GM12878 (cell line): Measurements from ENCODE around the gene SF3A1.

Experiments used
- ESRRA ChIP-seq: IDR thresholded peaks from 2 replicates; pipeline ENCODE4 v1.6.1; 2012; ENCODE audit warnings: mild to moderate bottlenecking, low read length, improper control_type of control experiment
- EZH2 ChIP-seq: IDR thresholded peaks from 2 replicates; pipeline ENCODE4 v1.6.1; 2012; ENCODE audit warnings: low read depth, mild to moderate bottlenecking, control low read depth, inconsistent platforms, low read length, borderline replicate concordance; ENCODE audit not compliant: control insufficient read depth
- POLR2A ChIP-seq: IDR thresholded peaks from 2 replicates; pipeline ENCODE4 v1.6.1; 2011; ENCODE audit warnings: low read depth, mild to moderate bottlenecking, low read length
- SRF ChIP-seq, 2 experiments: IDR thresholded peaks; 2 replicates each; pipeline ENCODE4 v1.6.1; 2011; ENCODE audit warnings: low read depth in 2 of 2, low read length in 2 of 2, mild to moderate bottlenecking in 1 of 2, moderate library complexity in 1 of 2
- TF ChIP-seq, protein P1 (sequence below): IDR thresholded peaks from 2 replicates; pipeline ENCODE4 v1.6.1; 2011; ENCODE audit warnings: mild to moderate bottlenecking, low read depth, low read length, moderate library complexity; ENCODE audit not compliant: insufficient replicate concordance
- TF ChIP-seq, protein P2 (sequence below): fragments of 450-650 bp; IDR thresholded peaks from 2 replicates; pipeline ENCODE4 v1.6.1; 2017; ENCODE audit warnings: antibody characterized with exemption, mild to moderate bottlenecking, moderate library complexity

DNA sequence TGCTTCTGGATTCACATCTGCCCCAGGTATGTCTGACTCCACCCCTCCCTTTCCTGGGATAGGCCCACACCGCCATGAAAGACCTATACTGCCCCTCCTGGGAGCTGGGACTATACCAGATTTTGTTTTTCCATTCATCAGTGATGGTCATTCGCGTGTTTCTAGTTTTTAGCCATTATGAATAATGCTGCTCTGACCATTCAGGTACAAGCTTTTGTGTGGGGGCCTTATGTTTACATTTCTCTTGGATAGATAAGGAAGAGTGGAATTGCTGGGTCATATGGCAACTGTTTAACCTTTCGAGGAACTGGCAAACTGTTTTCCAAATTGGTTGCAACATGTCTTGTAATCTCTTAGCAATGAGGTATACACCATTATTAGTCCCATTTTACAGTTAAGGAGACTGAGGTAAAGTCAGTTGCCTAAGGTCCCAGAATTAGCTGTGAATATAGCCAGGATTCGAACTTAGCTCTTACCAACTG is 28.8 kb downstream of the SF3A1 start:
- TF ChIP-seq, protein P1, sequence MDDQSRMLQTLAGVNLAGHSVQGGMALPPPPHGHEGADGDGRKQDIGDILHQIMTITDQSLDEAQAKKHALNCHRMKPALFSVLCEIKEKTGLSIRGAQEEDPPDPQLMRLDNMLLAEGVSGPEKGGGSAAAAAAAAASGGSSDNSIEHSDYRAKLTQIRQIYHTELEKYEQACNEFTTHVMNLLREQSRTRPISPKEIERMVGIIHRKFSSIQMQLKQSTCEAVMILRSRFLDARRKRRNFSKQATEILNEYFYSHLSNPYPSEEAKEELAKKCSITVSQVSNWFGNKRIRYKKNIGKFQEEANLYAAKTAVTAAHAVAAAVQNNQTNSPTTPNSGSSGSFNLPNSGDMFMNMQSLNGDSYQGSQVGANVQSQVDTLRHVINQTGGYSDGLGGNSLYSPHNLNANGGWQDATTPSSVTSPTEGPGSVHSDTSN, result no peak
- TF ChIP-seq SRF (IDR thresholded peaks at IDR 0.05; ENCODE audit: low read depth in 2 of 2, low read length in 2 of 2) (no peak), POLR2A (no peak), EZH2 (no peak), ESRRA (no peak)
- TF ChIP-seq, protein P2, sequence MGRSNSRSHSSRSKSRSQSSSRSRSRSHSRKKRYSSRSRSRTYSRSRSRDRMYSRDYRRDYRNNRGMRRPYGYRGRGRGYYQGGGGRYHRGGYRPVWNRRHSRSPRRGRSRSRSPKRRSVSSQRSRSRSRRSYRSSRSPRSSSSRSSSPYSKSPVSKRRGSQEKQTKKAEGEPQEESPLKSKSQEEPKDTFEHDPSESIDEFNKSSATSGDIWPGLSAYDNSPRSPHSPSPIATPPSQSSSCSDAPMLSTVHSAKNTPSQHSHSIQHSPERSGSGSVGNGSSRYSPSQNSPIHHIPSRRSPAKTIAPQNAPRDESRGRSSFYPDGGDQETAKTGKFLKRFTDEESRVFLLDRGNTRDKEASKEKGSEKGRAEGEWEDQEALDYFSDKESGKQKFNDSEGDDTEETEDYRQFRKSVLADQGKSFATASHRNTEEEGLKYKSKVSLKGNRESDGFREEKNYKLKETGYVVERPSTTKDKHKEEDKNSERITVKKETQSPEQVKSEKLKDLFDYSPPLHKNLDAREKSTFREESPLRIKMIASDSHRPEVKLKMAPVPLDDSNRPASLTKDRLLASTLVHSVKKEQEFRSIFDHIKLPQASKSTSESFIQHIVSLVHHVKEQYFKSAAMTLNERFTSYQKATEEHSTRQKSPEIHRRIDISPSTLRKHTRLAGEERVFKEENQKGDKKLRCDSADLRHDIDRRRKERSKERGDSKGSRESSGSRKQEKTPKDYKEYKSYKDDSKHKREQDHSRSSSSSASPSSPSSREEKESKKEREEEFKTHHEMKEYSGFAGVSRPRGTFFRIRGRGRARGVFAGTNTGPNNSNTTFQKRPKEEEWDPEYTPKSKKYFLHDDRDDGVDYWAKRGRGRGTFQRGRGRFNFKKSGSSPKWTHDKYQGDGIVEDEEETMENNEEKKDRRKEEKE, result no peak
